SH-SY5Y (cell line): ENCODE data around the gene SH3D21.

Source experiments
- GATA2 ChIP-seq: IDR thresholded peaks from 2 replicates; pipeline ENCODE4 v1.6.1; 2011; ENCODE audit warnings: mild to moderate bottlenecking, low read depth, low read length
- GATA3 ChIP-seq: IDR thresholded peaks from 2 replicates; pipeline ENCODE4 v1.6.1; 2011; ENCODE audit warnings: low read depth, mild to moderate bottlenecking, low read length, moderate library complexity

DNA sequence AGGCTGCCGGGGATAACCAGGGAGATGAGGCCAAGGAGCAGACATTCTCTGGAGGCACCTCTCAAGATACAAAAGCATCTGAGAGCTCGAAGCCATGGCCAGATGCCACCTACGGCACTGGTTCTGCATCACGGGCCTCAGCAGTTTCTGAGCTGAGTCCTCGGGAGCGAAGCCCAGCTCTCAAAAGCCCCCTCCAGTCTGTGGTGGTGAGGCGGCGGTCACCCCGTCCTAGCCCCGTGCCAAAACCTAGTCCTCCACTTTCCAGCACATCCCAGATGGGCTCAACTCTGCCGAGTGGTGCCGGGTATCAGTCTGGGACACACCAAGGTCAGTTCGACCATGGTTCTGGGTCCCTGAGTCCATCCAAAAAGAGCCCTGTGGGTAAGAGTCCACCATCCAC is 19.4 kb upstream of the SH3D21 start:
- TF ChIP-seq GATA3 (no peak), GATA2 (no peak)
